Measurements from ENCODE around the gene SYS1.

The SYS1 gene

GRCh38 chr20:45318948-45319347 lies 44.0 kb upstream of the SYS1 start:
- DNase-seq (ENCODE audit: low read depth) = no peak
- H3K4me3 ChIP-seq (ENCODE audit: low read length) = no peak overlapping the region
- TF ChIP-seq, protein P1, sequence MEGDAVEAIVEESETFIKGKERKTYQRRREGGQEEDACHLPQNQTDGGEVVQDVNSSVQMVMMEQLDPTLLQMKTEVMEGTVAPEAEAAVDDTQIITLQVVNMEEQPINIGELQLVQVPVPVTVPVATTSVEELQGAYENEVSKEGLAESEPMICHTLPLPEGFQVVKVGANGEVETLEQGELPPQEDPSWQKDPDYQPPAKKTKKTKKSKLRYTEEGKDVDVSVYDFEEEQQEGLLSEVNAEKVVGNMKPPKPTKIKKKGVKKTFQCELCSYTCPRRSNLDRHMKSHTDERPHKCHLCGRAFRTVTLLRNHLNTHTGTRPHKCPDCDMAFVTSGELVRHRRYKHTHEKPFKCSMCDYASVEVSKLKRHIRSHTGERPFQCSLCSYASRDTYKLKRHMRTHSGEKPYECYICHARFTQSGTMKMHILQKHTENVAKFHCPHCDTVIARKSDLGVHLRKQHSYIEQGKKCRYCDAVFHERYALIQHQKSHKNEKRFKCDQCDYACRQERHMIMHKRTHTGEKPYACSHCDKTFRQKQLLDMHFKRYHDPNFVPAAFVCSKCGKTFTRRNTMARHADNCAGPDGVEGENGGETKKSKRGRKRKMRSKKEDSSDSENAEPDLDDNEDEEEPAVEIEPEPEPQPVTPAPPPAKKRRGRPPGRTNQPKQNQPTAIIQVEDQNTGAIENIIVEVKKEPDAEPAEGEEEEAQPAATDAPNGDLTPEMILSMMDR (conservative IDR thresholded peaks at IDR 0.05; ENCODE audit: low read depth, low read length) = no peak

DNA sequence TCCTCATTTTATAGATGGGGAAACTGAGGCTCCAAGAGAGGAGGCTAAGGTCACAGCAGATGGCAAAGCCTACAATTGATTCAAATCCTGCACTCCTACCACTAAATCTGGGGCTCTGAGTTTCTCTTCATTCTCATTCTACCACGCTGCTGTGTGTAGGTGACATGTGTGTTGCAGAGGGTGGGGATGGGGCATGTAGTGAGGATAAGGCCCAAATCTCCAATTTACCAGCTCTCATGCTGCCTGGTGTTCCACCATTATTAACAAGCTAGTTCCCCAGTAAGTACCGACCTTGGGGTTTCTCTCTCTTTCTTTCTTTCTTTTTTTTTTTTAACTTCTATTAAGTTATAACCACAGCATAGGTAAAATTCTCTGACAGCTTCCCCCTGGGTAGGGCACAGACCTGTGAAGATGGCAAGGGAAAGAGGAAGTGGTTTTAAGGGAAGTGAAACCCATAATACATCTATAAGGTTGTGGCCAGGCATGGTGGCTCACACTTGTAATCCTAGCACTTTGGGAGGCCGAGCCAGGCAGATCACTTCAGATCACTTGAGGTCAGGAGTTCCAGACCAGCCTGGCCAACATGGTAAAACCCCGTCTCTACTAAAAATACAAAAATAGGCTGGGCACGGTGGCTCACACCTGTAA lies 41.9 kb upstream of the SYS1 start:
- no peak overlapping the region for H3K4me3 ChIP-seq (ENCODE audit: low read length)
- DNase-seq (ENCODE audit: low read depth) = no peak
- TF ChIP-seq, protein P1 (conservative IDR thresholded peaks at IDR 0.05; ENCODE audit: low read depth, low read length) = no peak

DNA sequence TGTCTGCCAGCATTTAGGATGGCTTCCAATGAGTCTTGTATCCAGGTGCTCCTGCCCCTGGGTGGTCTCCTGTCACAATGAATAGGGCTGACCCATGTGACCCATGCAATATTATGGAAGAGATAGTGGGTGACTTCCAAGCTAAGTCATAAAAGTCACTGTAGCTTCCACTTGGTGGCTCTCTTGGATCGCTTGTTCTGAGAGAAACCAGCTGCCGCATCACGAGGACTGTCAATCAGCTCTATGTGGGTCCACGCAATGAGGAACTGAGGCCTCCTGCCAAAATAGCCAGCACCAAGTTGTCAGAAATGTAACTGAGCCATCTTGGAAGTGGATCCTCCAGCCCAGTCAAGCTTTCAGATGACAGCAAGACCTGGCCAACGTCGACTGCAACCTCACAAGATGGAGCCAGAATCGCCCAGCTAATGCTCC lies 40.0 kb upstream of the SYS1 start:
- DNase-seq (ENCODE audit: low read depth) = no peak
- TF ChIP-seq, protein P1 (conservative IDR thresholded peaks at IDR 0.05; ENCODE audit: low read depth, low read length) = peak; percentile 20
- H3K4me3 ChIP-seq (ENCODE audit: low read length) = no peak overlapping the region

DNA sequence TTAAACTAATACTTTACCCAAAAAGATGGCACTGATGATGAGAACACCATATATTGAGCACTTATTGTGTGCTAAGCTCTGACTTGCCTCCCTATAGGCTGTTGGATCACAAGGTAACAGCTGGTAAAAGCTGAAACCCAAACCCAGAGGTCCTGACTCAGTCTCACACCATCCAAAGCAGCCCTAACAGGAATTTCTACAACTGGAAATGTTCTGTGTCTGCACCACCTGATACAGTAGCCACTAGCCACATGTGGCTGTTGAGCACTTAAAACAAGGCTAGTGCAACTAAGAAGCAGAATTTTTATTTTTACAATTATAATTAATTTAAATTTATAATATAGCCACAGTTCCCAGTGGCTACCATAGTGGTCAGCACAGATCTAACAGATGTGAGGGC lies 39.2 kb upstream of the SYS1 start:
- TF ChIP-seq, protein P1 (conservative IDR thresholded peaks at IDR 0.05; ENCODE audit: low read depth, low read length) = no peak
- DNase-seq (ENCODE audit: low read depth) = no peak

GRCh38 chr20:45325371-45325770 lies 37.6 kb upstream of the SYS1 start:
- TF ChIP-seq, protein P1 (conservative IDR thresholded peaks at IDR 0.05; ENCODE audit: low read depth, low read length) = no peak
- no peak for DNase-seq (ENCODE audit: low read depth)

More for the DNA sequence above, 39.2 kb upstream of the SYS1 start:
- no peak overlapping the region for H3K4me3 ChIP-seq (ENCODE audit: low read length)

DNA sequence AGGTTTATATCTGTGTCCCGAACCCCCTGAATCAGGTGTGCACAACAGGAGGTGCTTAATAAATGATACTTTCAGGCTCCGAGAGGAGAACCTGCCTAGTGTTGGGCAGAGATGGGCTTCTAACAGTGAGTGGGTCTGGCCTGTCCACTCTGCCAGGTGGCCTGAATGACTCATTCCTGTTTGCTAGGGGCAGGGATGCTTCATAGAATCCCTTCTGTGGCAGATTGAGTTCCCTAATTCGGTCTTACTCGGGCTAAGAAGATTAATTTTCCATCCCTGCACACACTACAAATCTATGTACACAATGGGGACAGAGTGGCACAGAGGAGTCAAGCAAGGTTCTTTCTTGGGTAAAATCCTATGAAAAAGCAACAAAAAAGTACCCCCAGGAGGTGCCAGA lies 34.5 kb upstream of the SYS1 start:
- no peak for DNase-seq (ENCODE audit: low read depth)
- H3K4me3 ChIP-seq (ENCODE audit: low read length) = no peak overlapping the region
- TF ChIP-seq, protein P1 (conservative IDR thresholded peaks at IDR 0.05; ENCODE audit: low read depth, low read length) = no peak

More at GRCh38 chr20:45325371-45325770, 37.6 kb upstream of the SYS1 start:
- H3K4me3 ChIP-seq (ENCODE audit: low read length) = no peak overlapping the region
